Mesenchymal stem cell (in vitro differentiated cells and primary cell): Measurements from ENCODE around the gene CIITA.

Experiments used
- DNase-seq: peaks from one replicate; pipeline ENCODE4 v3.0.0-alpha.2; 2013
- H2AFZ ChIP-seq: one replicate; pipeline ENCODE4 v1.6.1; 2013; ENCODE audit warnings: low read depth, mild to moderate bottlenecking, control low read depth, inconsistent platforms, low read length, moderate library complexity
- H2AK5ac ChIP-seq: 2 replicates; pipeline ENCODE4 v1.6.1; 2013; ENCODE audit warnings: low read length, moderate library complexity, mild to moderate bottlenecking, inconsistent platforms; ENCODE audit not compliant: severe bottlenecking
- H2BK120ac ChIP-seq: one replicate; pipeline ENCODE4 v1.6.1; 2013; ENCODE audit warnings: low read depth, mild to moderate bottlenecking, inconsistent platforms, low read length, moderate library complexity
- H2BK12ac ChIP-seq, 2 experiments: one replicate each; pipeline ENCODE4 v1.6.1; 2013; ENCODE audit warnings: inconsistent platforms in 2 of 2, low read length in 2 of 2, mild to moderate bottlenecking in 2 of 2, moderate library complexity in 2 of 2, control low read depth in 1 of 2
- H2BK15ac ChIP-seq: one replicate; pipeline ENCODE4 v1.6.1; 2013; ENCODE audit warnings: mild to moderate bottlenecking, low read depth, inconsistent platforms; ENCODE audit not compliant: poor library complexity, severe bottlenecking
- H2BK5ac ChIP-seq: 2 replicates; pipeline ENCODE4 v1.6.1; 2013; ENCODE audit warnings: low read depth, mild to moderate bottlenecking, low read length, control low read depth, inconsistent platforms; ENCODE audit not compliant: poor library complexity, severe bottlenecking
- H3K14ac ChIP-seq, 2 experiments: one replicate each; pipeline ENCODE4 v1.6.1; 2013; ENCODE audit warnings: inconsistent platforms in 2 of 2, low read length in 2 of 2, control low read depth in 1 of 2, mild to moderate bottlenecking in 1 of 2, moderate library complexity in 1 of 2
- H3K18ac ChIP-seq, 2 experiments: one replicate each; pipeline ENCODE4 v1.6.1; 2013; ENCODE audit warnings: inconsistent platforms in 2 of 2, low read length in 2 of 2, control low read depth in 1 of 2, low read depth in 1 of 2, mild to moderate bottlenecking in 1 of 2
- H3K23ac ChIP-seq, 2 experiments: one replicate each; pipeline ENCODE4 v1.6.1; 2013; ENCODE audit warnings: inconsistent platforms in 2 of 2, low read length in 2 of 2, mild to moderate bottlenecking in 2 of 2, moderate library complexity in 2 of 2, control low read depth in 1 of 2
- H3K27ac ChIP-seq: 2 replicates; pipeline ENCODE4 v1.5.1; 2013; ENCODE audit warnings: mild to moderate bottlenecking, moderate library complexity, low read length, control low read depth, inconsistent platforms; ENCODE audit not compliant: poor library complexity, severe bottlenecking
- H3K27me3 ChIP-seq, 2 experiments: 2 replicates each; pipeline versions ENCODE4 v1.6.1 to v1.7.0; 2013; ENCODE audit warnings: low read length in 2 of 2, mild to moderate bottlenecking in 2 of 2, moderate library complexity in 2 of 2, control low read depth in 1 of 2, inconsistent platforms in 1 of 2; ENCODE audit not compliant: control insufficient read depth in 1 of 2, insufficient read depth in 1 of 2
- H3K36me3 ChIP-seq, 2 experiments: 2 replicates each; pipeline versions ENCODE4 v1.6.1 to v1.7.0; 2013; ENCODE audit warnings: low read length in 2 of 2, control low read depth in 1 of 2, inconsistent platforms in 1 of 2, low read depth in 1 of 2, mild to moderate bottlenecking in 1 of 2; ENCODE audit not compliant: insufficient read depth in 2 of 2, control insufficient read depth in 1 of 2
- H3K4ac ChIP-seq, 2 experiments: one replicate each; pipeline ENCODE4 v1.6.1; 2013; ENCODE audit warnings: inconsistent platforms in 2 of 2, low read length in 2 of 2, mild to moderate bottlenecking in 2 of 2, moderate library complexity in 2 of 2, control low read depth in 1 of 2, low read depth in 1 of 2
- H3K4me1 ChIP-seq: 2 replicates; pipeline ENCODE4 v1.6.1; 2013; ENCODE audit warnings: low read depth, low read length, control low read depth; ENCODE audit not compliant: control insufficient read depth, insufficient read depth
- H3K4me2 ChIP-seq: 2 replicates; pipeline ENCODE4 v1.6.1; 2013; ENCODE audit warnings: low read length, mild to moderate bottlenecking, inconsistent platforms; ENCODE audit not compliant: poor library complexity, severe bottlenecking
- H3K4me3 ChIP-seq, 2 experiments: 2 replicates each; pipeline versions ENCODE4 v1.5.1 to v1.7.0; 2013; ENCODE audit warnings: low read length in 2 of 2, mild to moderate bottlenecking in 2 of 2, control low read depth in 1 of 2, low read depth in 1 of 2; ENCODE audit not compliant: insufficient read depth in 1 of 2
- H3K79me1 ChIP-seq: replicated peaks from 2 replicates; pipeline ENCODE4 v1.6.1; 2013; ENCODE audit warnings: mild to moderate bottlenecking, control low read depth, low read length, inconsistent platforms; ENCODE audit not compliant: poor library complexity, severe bottlenecking
- H3K9ac ChIP-seq: 2 replicates; pipeline ENCODE4 v1.7.0; 2013; ENCODE audit warnings: mild to moderate bottlenecking, low read length, moderate library complexity
- H3K9me3 ChIP-seq: 2 replicates; pipeline ENCODE4 v1.7.0; 2013; ENCODE audit warnings: mild to moderate bottlenecking, low read length; ENCODE audit not compliant: control insufficient read depth
- H4K8ac ChIP-seq: one replicate; pipeline ENCODE4 v1.6.1; 2013; ENCODE audit warnings: inconsistent platforms, mild to moderate bottlenecking, low read length, moderate library complexity
- H4K91ac ChIP-seq: one replicate; pipeline ENCODE4 v1.6.1; 2013; ENCODE audit warnings: mild to moderate bottlenecking, low read length, inconsistent platforms
- WGBS: methylation state at CpG from one replicate; pipeline ENCODE4 v1.1.7; 2013; ENCODE audit warnings: mixed read lengths; 5-methylcytosine and 5-hydroxymethylcytosine counted together

The CIITA gene

GRCh38 chr16:10938796-10939648, 62.0 kb downstream of the CIITA start:
- peaks cover 19 to 33% of the 10 kb centered on the region in 2 experiments for H3K36me3 ChIP-seq
- DNase-seq, result no peak

GRCh38 chr16:10939649-10940234, 62.7 kb downstream of the CIITA start:
- no peaks in the 10 kb centered on the region for H3K9me3 ChIP-seq
- H3K27me3 ChIP-seq, result no peaks in the 10 kb centered on the region
- no peak overlapping the region for H2BK12ac ChIP-seq
- H3K4me2 ChIP-seq, result no peak overlapping the region
- H2AK5ac ChIP-seq, result no peak overlapping the region
- peak overlapping the region in 1 of 2 experiments; percentile 93 for H3K4me3 ChIP-seq
- no peak overlapping the region for H3K14ac ChIP-seq
- H3K18ac ChIP-seq, result no peak overlapping the region
- H2BK120ac ChIP-seq, result no peak overlapping the region
- DNase-seq, result no peak
- H3K4me1 ChIP-seq, result peaks cover 32% of the 10 kb centered on the region
- peak overlapping the region; percentile 85 for H3K9ac ChIP-seq
- H4K8ac ChIP-seq, result no peak overlapping the region
- peaks cover 32% of the 10 kb centered on the region for H3K79me1 ChIP-seq
- H3K4ac ChIP-seq, result peak overlapping the region in 1 of 2 experiments; percentile 7
- WGBS, result 90% methylated on average over 7 of the region's 7 CpGs
- H2BK15ac ChIP-seq, result no peak overlapping the region
- H2BK5ac ChIP-seq, result no peak overlapping the region
- no peak overlapping the region for H2AFZ ChIP-seq
- H4K91ac ChIP-seq, result no peak overlapping the region
- H3K27ac ChIP-seq, result no peak overlapping the region
- peaks cover 15 to 31% of the 10 kb centered on the region in 2 experiments for H3K36me3 ChIP-seq
- no peak overlapping the region for H3K23ac ChIP-seq

More at GRCh38 chr16:10938796-10939648, 62.0 kb downstream of the CIITA start:
- H3K14ac ChIP-seq, result no peak overlapping the region
- no peak overlapping the region for H2BK12ac ChIP-seq
- H2BK5ac ChIP-seq, result no peak overlapping the region
- no peak overlapping the region for H3K9ac ChIP-seq
- no peaks in the 10 kb centered on the region for H3K9me3 ChIP-seq
- H2BK120ac ChIP-seq, result no peak overlapping the region
- H3K27me3 ChIP-seq, result no peaks in the 10 kb centered on the region
- no peak overlapping the region for H4K8ac ChIP-seq
- WGBS, result 89% methylated on average over 7 of the region's 7 CpGs
- no peak overlapping the region for H3K23ac ChIP-seq
- H2BK15ac ChIP-seq, result no peak overlapping the region
- H3K18ac ChIP-seq, result no peak overlapping the region
- no peak overlapping the region for H3K27ac ChIP-seq
- peaks cover 32% of the 10 kb centered on the region for H3K4me1 ChIP-seq
- peaks cover 30% of the 10 kb centered on the region for H3K79me1 ChIP-seq
- no peak overlapping the region for H2AK5ac ChIP-seq
- no peak overlapping the region for H2AFZ ChIP-seq
- H3K4ac ChIP-seq, result no peak overlapping the region
- H3K4me3 ChIP-seq, result peak overlapping the region in 1 of 2 experiments; percentile 93
- no peak overlapping the region for H3K4me2 ChIP-seq
- no peak overlapping the region for H4K91ac ChIP-seq

DNA sequence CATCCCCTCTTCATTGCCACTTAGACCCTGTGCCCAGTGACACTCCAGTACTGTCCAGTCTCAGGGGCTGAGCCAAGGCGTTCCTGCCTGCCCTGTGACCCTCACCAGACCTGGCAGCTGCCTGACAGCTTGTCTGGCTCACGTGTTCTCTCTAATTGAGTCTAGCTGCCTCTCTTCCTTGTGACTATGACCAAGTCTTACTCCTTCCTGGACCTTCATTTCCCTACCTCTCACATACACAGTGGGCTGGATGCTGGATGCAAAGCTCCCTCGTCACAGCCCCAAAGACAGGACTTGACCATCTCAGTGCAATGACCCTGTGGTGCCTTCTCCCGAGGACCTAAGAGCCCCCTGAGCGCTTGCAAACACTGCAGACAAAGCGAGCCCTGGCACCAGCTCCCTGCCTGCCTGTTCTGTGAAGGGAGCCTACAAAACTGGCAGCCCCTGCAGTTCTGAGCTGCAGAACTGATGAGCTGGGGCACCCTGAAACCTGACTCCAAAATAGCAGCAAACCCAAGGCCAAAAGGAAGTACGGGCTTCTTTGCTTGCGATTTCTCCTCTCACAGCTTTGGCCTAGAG, 63.6 kb downstream of the CIITA start:
- Histone ChIP-seq H2BK120ac (no peak overlapping the region), H3K27me3 (no peaks in the 10 kb centered on the region), H3K23ac (peak overlapping the region in 1 of 2 experiments; percentile 47), H2BK5ac (no peak overlapping the region), H3K9ac (peak overlapping the region; percentile 85), H3K18ac (no peak overlapping the region), H2BK15ac (no peak overlapping the region), H3K14ac (peak overlapping the region in 1 of 2 experiments; percentile 76), H4K8ac (no peak overlapping the region), H3K9me3 (no peaks in the 10 kb centered on the region), H2AFZ (no peak overlapping the region), H3K27ac (no peak overlapping the region), H3K4me2 (peak overlapping the region; percentile 95), H3K4me1 (peaks cover 37% of the 10 kb centered on the region), H2BK12ac (no peak overlapping the region), H3K4ac (no peak overlapping the region), H3K36me3 (peaks cover 15 to 28% of the 10 kb centered on the region in 2 experiments), H3K79me1 (peaks cover 36% of the 10 kb centered on the region), H2AK5ac (no peak overlapping the region), H4K91ac (no peak overlapping the region), H3K4me3 (peak overlapping the region; percentile 71 to 93)
- WGBS, result 59% methylated on average over 8 of the region's 8 CpGs
- no peak for DNase-seq
